ENCODE results near the gene HTR3E.
A peak's percentile ranks its signal among the peaks of the same experiment; 100 is the strongest.

HTR3E gene

GRCh38 chr3:184154885-184155643, 58.2 kb downstream of the HTR3E start, which contains the start of gene DVL3:
Gene DVL3, plus strand, starts transcription at chr3:184155377. Its CDS starts 259 bp downstream, at chr3:184155636.
- H3K4me3 ChIP-seq (ENCODE audit: low read depth, low read length): peak within 1 kb of the TSS; percentile 99
- DNase-seq (ENCODE audit: low read depth): no peak
- no peak for TF ChIP-seq CTCF (IDR thresholded peaks at IDR 0.05; ENCODE audit: control insufficient read depth, extremely low read depth, insufficient read depth)

- no peak for TF ChIP-seq CTCF (IDR thresholded peaks at IDR 0.05; ENCODE audit: control insufficient read depth, extremely low read depth, insufficient read depth)
- peak overlapping the region; percentile 99 for H3K4me3 ChIP-seq (ENCODE audit: low read depth, low read length)
- DNase-seq (ENCODE audit: low read depth): no peak
Measured at GRCh38 chr3:184155644-184156521, 59.0 kb downstream of the HTR3E start.

- DNase-seq (ENCODE audit: low read depth): no peak
- no peak for TF ChIP-seq CTCF (IDR thresholded peaks at IDR 0.05; ENCODE audit: control insufficient read depth, extremely low read depth, insufficient read depth)
- peak overlapping the region; percentile 99 for H3K4me3 ChIP-seq (ENCODE audit: low read depth, low read length)
Measured at GRCh38 chr3:184156522-184156955, 59.7 kb downstream of the HTR3E start.

All from LNCaP clone FGC (cell line).